ENCODE data around the gene ITPK1. TPM values are rescaled to one million over a fixed set of nuclear protein-coding genes. Genes with fewer than 3 reads are reported as not detected.

Gene ITPK1
- total RNA-seq, 1 donor from 2014 or later, result 30.5 TPM

DNA sequence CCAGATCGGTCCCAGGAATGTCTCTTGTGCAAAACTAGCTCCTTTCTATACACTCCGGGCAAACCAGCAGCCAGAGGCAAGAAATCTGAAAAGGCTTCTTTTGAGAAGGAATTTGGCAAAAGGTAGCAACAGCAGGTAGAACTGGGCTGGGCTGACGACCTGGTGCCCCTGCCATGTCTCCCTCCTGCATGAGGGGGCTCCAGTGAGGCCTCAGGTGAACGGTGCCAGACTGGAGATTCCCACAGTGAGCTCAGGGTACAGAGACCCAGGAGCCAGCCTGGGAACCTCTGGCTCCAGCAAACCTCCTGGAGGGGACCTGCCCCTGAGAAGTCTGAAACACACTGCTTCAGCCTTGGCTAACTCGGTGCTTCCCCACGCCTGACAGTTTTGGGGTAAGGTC, 10.8 kb downstream of the ITPK1 start:
- Mint-ChIP-seq H3K9me3 (no peaks in the 10 kb centered on the region), H3K4me1 (no peaks in the 10 kb centered on the region), H3K4me3 (no peak overlapping the region), H3K36me3 (no peaks in the 10 kb centered on the region), H3K27me3 (ENCODE audit: low read depth) (no peaks in the 10 kb centered on the region), H3K27ac (no peak overlapping the region)
- TF ChIP-seq, protein P1, sequence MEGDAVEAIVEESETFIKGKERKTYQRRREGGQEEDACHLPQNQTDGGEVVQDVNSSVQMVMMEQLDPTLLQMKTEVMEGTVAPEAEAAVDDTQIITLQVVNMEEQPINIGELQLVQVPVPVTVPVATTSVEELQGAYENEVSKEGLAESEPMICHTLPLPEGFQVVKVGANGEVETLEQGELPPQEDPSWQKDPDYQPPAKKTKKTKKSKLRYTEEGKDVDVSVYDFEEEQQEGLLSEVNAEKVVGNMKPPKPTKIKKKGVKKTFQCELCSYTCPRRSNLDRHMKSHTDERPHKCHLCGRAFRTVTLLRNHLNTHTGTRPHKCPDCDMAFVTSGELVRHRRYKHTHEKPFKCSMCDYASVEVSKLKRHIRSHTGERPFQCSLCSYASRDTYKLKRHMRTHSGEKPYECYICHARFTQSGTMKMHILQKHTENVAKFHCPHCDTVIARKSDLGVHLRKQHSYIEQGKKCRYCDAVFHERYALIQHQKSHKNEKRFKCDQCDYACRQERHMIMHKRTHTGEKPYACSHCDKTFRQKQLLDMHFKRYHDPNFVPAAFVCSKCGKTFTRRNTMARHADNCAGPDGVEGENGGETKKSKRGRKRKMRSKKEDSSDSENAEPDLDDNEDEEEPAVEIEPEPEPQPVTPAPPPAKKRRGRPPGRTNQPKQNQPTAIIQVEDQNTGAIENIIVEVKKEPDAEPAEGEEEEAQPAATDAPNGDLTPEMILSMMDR (IDR thresholded peaks at IDR 0.05; ENCODE audit: unreplicated experiment), result no peak
- no peak for DNase-seq (ENCODE audit: low spot score in 2 of 2, unreplicated experiment in 2 of 2)

DNA sequence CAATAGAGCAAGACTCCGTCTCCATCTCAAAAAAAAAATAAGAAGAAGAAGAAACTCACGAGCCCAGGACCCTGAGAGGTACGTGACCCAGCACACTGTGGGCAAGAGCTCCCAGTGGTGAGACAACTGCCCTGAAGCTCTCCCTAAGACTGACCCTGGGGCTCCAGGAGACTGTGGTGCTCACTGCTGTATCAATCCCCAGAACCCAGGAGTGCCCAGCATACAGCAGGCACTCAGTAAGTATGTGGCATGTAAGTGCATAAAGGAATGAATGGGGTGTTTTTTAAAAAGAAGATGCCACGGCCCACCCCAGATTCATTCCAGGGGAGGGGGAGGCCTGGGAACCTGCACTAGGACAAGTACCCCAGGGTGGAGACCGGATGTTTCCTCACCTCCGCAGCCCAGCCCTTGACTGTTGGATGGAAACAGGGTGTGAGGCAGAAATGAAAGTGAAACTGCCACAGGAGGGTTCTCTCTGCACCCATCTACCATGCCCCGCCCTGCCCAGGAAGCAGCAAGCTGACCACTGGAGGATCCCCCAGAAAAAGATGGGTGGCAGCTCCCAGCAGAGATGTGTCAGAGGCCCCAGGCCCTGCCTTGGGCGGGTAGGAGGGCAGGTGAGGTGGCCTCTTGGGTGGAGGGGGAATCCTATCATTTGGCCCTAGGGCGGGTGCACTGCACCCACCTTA, 12.2 kb downstream of the ITPK1 start:
- Mint-ChIP-seq H3K4me1 (no peaks in the 10 kb centered on the region), H3K36me3 (no peaks in the 10 kb centered on the region), H3K9me3 (no peaks in the 10 kb centered on the region), H3K27ac (no peak overlapping the region), H3K4me3 (no peak overlapping the region), H3K27me3 (ENCODE audit: low read depth) (no peaks in the 10 kb centered on the region)
- no peak for DNase-seq (ENCODE audit: low spot score in 2 of 2, unreplicated experiment in 2 of 2)
- TF ChIP-seq, protein P1 (IDR thresholded peaks at IDR 0.05; ENCODE audit: unreplicated experiment), result no peak

DNA sequence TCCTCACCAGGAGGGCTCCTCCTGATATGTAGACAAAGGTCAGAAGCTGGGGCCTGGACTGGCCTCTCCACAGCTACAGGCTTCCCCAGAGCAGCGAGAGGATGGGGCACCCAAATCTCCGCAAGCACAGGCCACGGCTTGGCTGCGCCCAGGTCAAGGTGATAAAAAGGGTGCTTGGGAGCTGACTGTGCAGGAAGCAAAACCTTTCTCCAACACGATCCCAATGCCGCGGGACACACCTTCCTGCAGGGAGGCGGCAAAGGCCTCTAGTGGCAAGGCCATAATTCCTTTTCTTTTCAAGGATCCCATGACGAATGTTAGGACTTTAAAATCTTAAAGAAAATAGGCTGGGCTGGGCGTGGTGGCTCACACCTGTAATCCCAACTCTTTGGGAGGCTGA, 13.6 kb downstream of the ITPK1 start:
- H3K4me3 Mint-ChIP-seq, result no peak overlapping the region
- no peaks in the 10 kb centered on the region for H3K9me3 Mint-ChIP-seq
- no peaks in the 10 kb centered on the region for H3K27me3 Mint-ChIP-seq (ENCODE audit: low read depth)
- DNase-seq (ENCODE audit: low spot score in 2 of 2, unreplicated experiment in 2 of 2), result no peak
- H3K36me3 Mint-ChIP-seq, result no peaks in the 10 kb centered on the region
- H3K4me1 Mint-ChIP-seq, result no peaks in the 10 kb centered on the region
- no peak overlapping the region for H3K27ac Mint-ChIP-seq
- TF ChIP-seq, protein P1 (IDR thresholded peaks at IDR 0.05; ENCODE audit: unreplicated experiment), result no peak

DNA sequence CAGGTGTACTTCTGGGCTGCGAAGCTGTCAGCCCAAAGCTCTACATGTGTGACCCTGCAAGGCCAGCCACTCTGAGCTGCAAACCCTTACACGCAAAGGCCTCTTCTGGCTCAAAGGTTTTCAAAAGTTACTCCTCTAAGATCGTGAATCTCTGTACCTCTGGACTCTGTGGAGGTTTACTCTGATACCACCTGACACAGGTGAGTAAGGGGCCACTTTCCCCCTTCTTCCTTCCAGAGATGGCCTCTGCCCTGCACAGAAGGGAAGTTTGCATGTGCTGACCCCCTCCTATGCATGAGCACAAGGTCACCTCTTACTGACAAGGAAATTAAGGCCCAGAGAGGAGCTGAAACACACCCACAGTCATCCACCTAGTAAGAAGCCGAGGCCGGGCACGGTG, 14.5 kb downstream of the ITPK1 start:
- Mint-ChIP-seq H3K9me3 (no peaks in the 10 kb centered on the region), H3K4me3 (no peak overlapping the region), H3K27ac (no peak overlapping the region), H3K4me1 (peaks cover 2% of the 10 kb centered on the region), H3K27me3 (ENCODE audit: low read depth) (no peaks in the 10 kb centered on the region), H3K36me3 (no peaks in the 10 kb centered on the region)
- TF ChIP-seq, protein P1 (IDR thresholded peaks at IDR 0.05; ENCODE audit: unreplicated experiment), result no peak
- DNase-seq (ENCODE audit: low spot score in 2 of 2, unreplicated experiment in 2 of 2), result no peak

DNA sequence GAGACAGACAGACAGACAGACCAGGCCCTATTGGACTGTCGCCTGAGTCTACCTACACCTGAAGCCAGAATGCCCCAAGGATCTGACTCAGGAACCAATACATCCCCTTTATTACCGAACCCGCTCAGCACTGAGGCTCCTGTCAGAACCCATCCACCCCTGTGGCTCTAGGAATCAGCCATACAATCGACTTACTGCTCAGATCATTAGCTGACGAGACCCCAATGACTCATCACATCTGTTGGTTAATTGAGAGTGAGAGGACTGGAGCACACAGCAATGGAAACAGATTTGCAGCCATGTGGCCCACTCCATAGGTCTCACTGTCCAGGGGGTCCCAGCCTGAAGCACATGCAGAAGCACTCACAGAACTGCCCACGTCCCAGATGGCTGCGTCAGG, 15.2 kb downstream of the ITPK1 start:
- Mint-ChIP-seq H3K4me3 (no peak overlapping the region), H3K4me1 (peaks cover 4% of the 10 kb centered on the region), H3K27me3 (ENCODE audit: low read depth) (no peaks in the 10 kb centered on the region)

More for the DNA sequence above, 15.2 kb downstream of the ITPK1 start:
- no peak overlapping the region for H3K27ac Mint-ChIP-seq
- no peaks in the 10 kb centered on the region for H3K36me3 Mint-ChIP-seq
- H3K9me3 Mint-ChIP-seq, result no peaks in the 10 kb centered on the region
- TF ChIP-seq, protein P1 (IDR thresholded peaks at IDR 0.05; ENCODE audit: unreplicated experiment), result no peak
- DNase-seq (ENCODE audit: low spot score in 2 of 2, unreplicated experiment in 2 of 2), result no peak

Data from mesothelial cell of epicardium (in vitro differentiated cells).